Right hindlimb (tissue), 1 donor: ENCODE results near the gene FAM234B.

Experiments used
- DNase-seq: peaks from one replicate; pipeline ENCODE4 v3.0.0-alpha.2; 2018

The FAM234B gene

GRCh38 chr12:13044002-13044905, at the start of gene FAM234B:
Gene FAM234B, plus strand, starts transcription at chr12:13044381. Its CDS starts 23 bp downstream, at chr12:13044404.
- peak; percentile 88 for DNase-seq

- no peak for DNase-seq
Measured at GRCh38 chr12:12995088-12995487, 49.1 kb upstream of the FAM234B start.

- DNase-seq, result no peak
Measured at GRCh38 chr12:12996209-12996608, 48.0 kb upstream of the FAM234B start.

GRCh38 chr12:12997156-12997555, 47.0 kb upstream of the FAM234B start:
- DNase-seq, result no peak

GRCh38 chr12:12997734-12998133, 46.4 kb upstream of the FAM234B start:
- DNase-seq, result no peak

- no peak for DNase-seq
Measured at GRCh38 chr12:12998248-12998647, 45.9 kb upstream of the FAM234B start.

- no peak for DNase-seq
Measured at GRCh38 chr12:12999271-12999958, 44.8 kb upstream of the FAM234B start.

GRCh38 chr12:12999959-13000615, 44.1 kb upstream of the FAM234B start, which contains the start of gene HEBP1:
Gene HEBP1, minus strand, starts transcription at chr12:13000265. Its CDS starts 151 bp downstream, at chr12:13000114.
- DNase-seq, result peak; percentile 97

GRCh38 chr12:13000616-13000924, 43.6 kb upstream of the FAM234B start:
- DNase-seq, result no peak

GRCh38 chr12:13000925-13001774, 43.0 kb upstream of the FAM234B start:
- DNase-seq, result peak; percentile 79

- DNase-seq, result no peak
Measured at GRCh38 chr12:13001775-13002040, 42.5 kb upstream of the FAM234B start.

- no peak for DNase-seq
Measured at GRCh38 chr12:13002301-13003097, 41.7 kb upstream of the FAM234B start.

GRCh38 chr12:13004361-13004760, 39.8 kb upstream of the FAM234B start:
- no peak for DNase-seq

GRCh38 chr12:13004986-13005385, 39.2 kb upstream of the FAM234B start:
- DNase-seq, result no peak

- DNase-seq, result no peak
Measured at GRCh38 chr12:13005649-13006048, 38.5 kb upstream of the FAM234B start.

GRCh38 chr12:13007496-13008233, 36.5 kb upstream of the FAM234B start:
- no peak for DNase-seq

- DNase-seq, result no peak
Measured at GRCh38 chr12:13008741-13009380, 35.3 kb upstream of the FAM234B start.

GRCh38 chr12:13011098-13011497, 33.1 kb upstream of the FAM234B start:
- no peak for DNase-seq

GRCh38 chr12:13022851-13023271, 21.3 kb upstream of the FAM234B start:
- no peak for DNase-seq

- peak; percentile 59 for DNase-seq
Measured at GRCh38 chr12:13023811-13024530, 20.2 kb upstream of the FAM234B start.
